ENCODE measurements around the gene PHLDB2.

PHLDB2 gene

DNA sequence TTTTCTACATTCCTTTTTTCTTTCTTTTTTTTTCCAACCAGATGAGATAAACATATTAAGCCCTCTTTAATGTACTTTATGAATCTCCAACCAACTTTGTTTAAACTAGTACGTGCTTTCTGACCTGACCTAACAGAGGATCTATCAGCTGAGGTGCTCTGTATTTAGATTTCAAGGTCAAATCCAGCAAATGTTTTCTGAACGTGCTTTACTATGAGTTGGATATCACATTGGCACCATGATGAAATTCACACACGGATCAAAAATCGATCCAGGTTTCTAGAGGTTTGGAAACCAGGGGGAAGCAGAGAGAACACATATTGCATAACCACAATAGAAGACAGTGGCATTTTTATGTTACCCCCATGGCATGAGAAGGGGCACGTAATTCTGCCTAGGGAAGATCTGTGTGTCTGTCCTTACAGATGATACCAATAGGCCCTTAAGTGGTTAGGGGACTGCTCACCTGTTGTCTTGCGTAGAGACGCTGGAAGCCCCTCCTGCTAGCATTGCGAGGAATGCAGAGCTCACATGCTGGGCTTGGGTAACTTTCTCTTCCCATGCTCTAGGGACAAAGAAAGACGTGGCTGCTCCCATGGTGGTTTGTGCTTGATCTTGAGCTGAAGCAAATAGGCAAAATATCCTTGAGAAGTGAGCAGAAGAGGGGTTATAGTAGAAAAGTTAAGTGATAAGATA lies 60.5 kb downstream of the PHLDB2 start:
- no CpG with 5 or more reads among the region's 9 CpGs for WGBS (ENCODE audit: insufficient coverage, insufficient read length)
- Histone ChIP-seq H3K27me3 (ENCODE audit: control insufficient read depth, insufficient read depth, low read length) (peaks cover 13% of the 10 kb centered on the region; the same call in 1 of the 2 replicates), H3K27ac (ENCODE audit: low read length) (no peak overlapping the region), H3K9me3 (ENCODE audit: control insufficient read depth, insufficient read depth, low read length) (no peaks in the 10 kb centered on the region), H3K4me1 (ENCODE audit: control insufficient read depth, insufficient read depth, low read length) (no peaks in the 10 kb centered on the region; the same call in 1 of the 2 replicates), H3K4me3 (ENCODE audit: low read length) (no peak overlapping the region), H3K36me3 (ENCODE audit: control insufficient read depth, insufficient read depth, low read length) (no peaks in the 10 kb centered on the region)
- no peak for DNase-seq (ENCODE audit: low read depth, low spot score)

DNA sequence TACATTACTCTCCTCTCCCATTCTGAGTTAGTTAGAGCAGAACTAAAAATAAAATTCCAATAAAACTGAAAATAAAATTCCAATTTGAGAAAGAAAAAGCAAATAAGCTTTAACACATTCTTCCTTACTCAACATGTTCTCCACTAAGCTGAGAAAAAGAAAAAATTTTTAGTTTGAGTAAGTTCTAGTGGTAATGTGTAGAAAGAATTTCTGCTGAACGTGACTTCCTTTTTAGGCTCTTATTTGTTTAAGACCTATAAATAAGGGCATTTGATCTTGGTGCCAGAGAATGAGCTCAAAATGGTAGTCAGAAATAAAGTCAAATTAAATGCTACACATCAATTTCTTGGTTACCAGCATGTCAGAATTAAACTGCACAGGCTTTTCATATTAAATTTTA lies 62.1 kb downstream of the PHLDB2 start:
- H3K36me3 ChIP-seq (ENCODE audit: control insufficient read depth, insufficient read depth, low read length) = no peaks in the 10 kb centered on the region
- no CpG with 5 or more reads among the region's 1 CpG for WGBS (ENCODE audit: insufficient coverage, insufficient read length)
- H3K4me1 ChIP-seq (ENCODE audit: control insufficient read depth, insufficient read depth, low read length) = no peaks in the 10 kb centered on the region
- no peaks in the 10 kb centered on the region for H3K9me3 ChIP-seq (ENCODE audit: control insufficient read depth, insufficient read depth, low read length)
- H3K27ac ChIP-seq (ENCODE audit: low read length) = no peak overlapping the region
- no peak for DNase-seq (ENCODE audit: low read depth, low spot score)
- H3K4me3 ChIP-seq (ENCODE audit: low read length) = no peak overlapping the region
- peaks cover 13% of the 10 kb centered on the region; the same call in 1 of the 2 replicates for H3K27me3 ChIP-seq (ENCODE audit: control insufficient read depth, insufficient read depth, low read length)

DNA sequence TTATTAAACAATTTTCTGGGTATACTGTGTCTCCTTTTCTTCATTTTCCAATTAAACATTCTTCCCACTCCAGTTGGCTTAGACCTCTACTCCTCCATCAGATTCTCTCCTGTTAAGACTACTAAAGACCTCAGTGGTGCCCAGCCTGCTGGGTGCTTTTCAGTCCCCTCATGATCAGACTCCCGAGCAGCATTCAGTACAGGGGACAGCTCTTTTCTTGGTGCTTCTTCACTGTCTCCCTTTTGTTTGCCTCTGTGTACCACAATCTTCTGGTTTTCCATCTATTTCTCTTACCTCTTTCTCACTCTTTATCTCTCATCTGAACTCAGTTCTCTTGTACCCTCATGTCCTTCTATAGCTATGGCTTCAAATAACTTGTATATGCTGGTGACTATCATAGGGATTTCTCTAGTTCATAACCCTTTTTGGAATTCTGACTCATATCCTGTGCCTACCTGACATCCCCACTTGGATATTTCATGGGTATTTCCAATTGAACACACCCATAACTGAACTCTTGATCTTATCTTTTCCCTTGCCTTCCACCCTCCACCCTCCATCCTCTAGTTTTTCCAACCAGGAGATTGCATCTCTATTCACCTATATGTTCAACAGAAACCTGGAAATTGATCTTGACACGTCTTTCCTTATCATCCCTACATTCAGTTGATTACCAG lies 64.2 kb downstream of the PHLDB2 start:
- H3K4me3 ChIP-seq (ENCODE audit: low read length) = no peak overlapping the region
- H3K27me3 ChIP-seq (ENCODE audit: control insufficient read depth, insufficient read depth, low read length) = peaks cover 11% of the 10 kb centered on the region; the same call in 1 of the 2 replicates
- H3K4me1 ChIP-seq (ENCODE audit: control insufficient read depth, insufficient read depth, low read length) = no peaks in the 10 kb centered on the region
- H3K36me3 ChIP-seq (ENCODE audit: control insufficient read depth, insufficient read depth, low read length) = no peaks in the 10 kb centered on the region
- whole genome bisulfite sequencing (ENCODE audit: insufficient coverage, insufficient read length) = no CpG with 5 or more reads among the region's 2 CpGs
- no peak overlapping the region for H3K27ac ChIP-seq (ENCODE audit: low read length)
- DNase-seq (ENCODE audit: low read depth, low spot score) = no peak
- H3K9me3 ChIP-seq (ENCODE audit: control insufficient read depth, insufficient read depth, low read length) = no peaks in the 10 kb centered on the region

DNA sequence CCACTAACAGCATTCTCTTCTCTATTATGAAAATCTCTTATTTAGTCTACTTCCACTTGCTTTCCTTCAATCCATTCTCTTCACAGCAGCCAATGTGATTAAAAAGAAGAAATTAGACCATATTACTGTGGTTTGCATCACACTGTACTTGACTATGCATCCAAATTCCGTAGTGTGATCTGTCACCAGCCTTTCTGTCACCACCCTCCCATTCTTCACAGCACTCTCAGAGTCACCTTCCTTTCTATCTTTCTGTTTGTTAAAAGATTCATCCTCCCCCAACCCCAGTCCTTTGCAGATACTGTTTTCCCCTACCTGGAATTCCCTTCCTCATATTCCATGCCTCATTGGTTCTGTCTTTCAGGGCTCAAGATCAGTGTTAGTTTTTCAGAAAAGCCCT lies 64.7 kb downstream of the PHLDB2 start:
- Histone ChIP-seq H3K4me1 (ENCODE audit: control insufficient read depth, insufficient read depth, low read length) (no peaks in the 10 kb centered on the region), H3K36me3 (ENCODE audit: control insufficient read depth, insufficient read depth, low read length) (no peaks in the 10 kb centered on the region), H3K27ac (ENCODE audit: low read length) (no peak overlapping the region), H3K4me3 (ENCODE audit: low read length) (no peak overlapping the region), H3K9me3 (ENCODE audit: control insufficient read depth, insufficient read depth, low read length) (no peaks in the 10 kb centered on the region), H3K27me3 (ENCODE audit: control insufficient read depth, insufficient read depth, low read length) (peaks cover 6% of the 10 kb centered on the region; the same call in 1 of the 2 replicates)
- no peak for DNase-seq (ENCODE audit: low read depth, low spot score)
- whole genome bisulfite sequencing (ENCODE audit: insufficient coverage, insufficient read length) = no CpG with 5 or more reads among the region's 1 CpG

DNA sequence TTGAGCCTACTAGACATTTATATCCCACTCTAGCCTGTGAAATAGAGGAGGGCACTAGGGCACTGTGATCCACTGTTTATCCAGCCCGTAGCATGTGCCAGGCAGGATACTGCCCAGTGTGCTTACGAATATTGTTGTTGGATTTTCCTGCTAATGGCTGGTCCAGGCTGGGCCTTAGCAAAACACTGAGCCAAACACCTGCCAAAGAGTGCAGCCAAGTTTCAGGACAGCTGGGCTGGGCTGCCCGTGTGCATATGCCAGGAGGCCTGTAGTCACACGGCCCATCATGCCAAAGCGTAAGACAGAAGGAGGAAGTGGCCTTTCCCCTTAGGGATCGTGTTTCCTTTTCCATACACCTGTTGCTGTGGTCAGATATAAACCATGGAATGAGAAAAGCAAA lies 65.2 kb downstream of the PHLDB2 start:
- no peak overlapping the region for H3K4me3 ChIP-seq (ENCODE audit: low read length)
- no peaks in the 10 kb centered on the region for H3K9me3 ChIP-seq (ENCODE audit: control insufficient read depth, insufficient read depth, low read length)
- no peak for DNase-seq (ENCODE audit: low read depth, low spot score)
- no peaks in the 10 kb centered on the region for H3K4me1 ChIP-seq (ENCODE audit: control insufficient read depth, insufficient read depth, low read length)
- no peaks in the 10 kb centered on the region for H3K36me3 ChIP-seq (ENCODE audit: control insufficient read depth, insufficient read depth, low read length)
- no peak overlapping the region for H3K27ac ChIP-seq (ENCODE audit: low read length)
- H3K27me3 ChIP-seq (ENCODE audit: control insufficient read depth, insufficient read depth, low read length) = peaks cover 5% of the 10 kb centered on the region; the same call in 1 of the 2 replicates
- WGBS (ENCODE audit: insufficient coverage, insufficient read length) = no CpG with 5 or more reads among the region's 6 CpGs

DNA sequence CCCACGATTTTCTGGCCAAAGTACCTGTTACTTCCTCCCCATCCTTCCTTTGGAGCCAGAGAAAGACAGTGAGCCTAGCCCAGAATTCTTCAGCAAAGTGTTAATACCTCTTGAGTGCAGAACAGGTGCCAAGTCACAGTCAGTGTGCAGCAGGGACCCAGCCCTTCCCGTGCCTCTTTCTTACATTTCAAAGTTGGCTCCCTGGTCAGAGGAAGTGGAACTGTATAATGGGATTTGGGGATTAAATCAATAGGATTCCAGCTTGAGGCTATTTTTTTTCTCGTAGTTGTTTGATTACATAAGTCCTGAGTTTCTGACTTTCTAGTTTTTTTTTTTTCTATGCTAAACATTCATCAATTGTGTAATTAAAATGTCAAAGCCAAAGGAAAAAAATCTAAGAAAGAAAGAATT lies 67.2 kb downstream of the PHLDB2 start:
- Histone ChIP-seq H3K4me1 (ENCODE audit: control insufficient read depth, insufficient read depth, low read length) (no peaks in the 10 kb centered on the region), H3K9me3 (ENCODE audit: control insufficient read depth, insufficient read depth, low read length) (no peaks in the 10 kb centered on the region), H3K36me3 (ENCODE audit: control insufficient read depth, insufficient read depth, low read length) (no peaks in the 10 kb centered on the region), H3K27me3 (ENCODE audit: control insufficient read depth, insufficient read depth, low read length) (no peaks in the 10 kb centered on the region), H3K4me3 (ENCODE audit: low read length) (no peak overlapping the region), H3K27ac (ENCODE audit: low read length) (no peak overlapping the region)
- no peak for DNase-seq (ENCODE audit: low read depth, low spot score)
- WGBS (ENCODE audit: insufficient coverage, insufficient read length) = no CpG with 5 or more reads among the region's 3 CpGs

DNA sequence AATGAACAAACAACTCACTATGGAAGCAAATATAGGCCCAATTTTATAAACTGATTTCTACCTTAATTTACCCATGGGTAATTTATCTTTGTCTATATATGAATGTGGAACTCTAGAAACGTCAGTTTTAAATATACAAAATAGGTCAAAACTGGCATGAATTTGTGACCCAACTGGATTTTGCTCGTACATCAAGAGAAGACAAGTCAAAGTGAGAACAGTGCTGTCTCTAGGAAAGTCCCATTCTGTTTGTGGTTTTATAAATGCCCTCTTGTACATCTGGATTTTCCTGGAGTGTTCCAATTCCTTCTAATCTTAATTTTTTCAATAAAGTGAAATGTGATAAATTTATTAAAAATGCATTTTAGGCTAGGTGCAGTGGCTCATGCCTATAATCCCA lies 69.5 kb downstream of the PHLDB2 start:
- Histone ChIP-seq H3K36me3 (ENCODE audit: control insufficient read depth, insufficient read depth, low read length) (no peaks in the 10 kb centered on the region), H3K27ac (ENCODE audit: low read length) (no peak overlapping the region)

DNA sequence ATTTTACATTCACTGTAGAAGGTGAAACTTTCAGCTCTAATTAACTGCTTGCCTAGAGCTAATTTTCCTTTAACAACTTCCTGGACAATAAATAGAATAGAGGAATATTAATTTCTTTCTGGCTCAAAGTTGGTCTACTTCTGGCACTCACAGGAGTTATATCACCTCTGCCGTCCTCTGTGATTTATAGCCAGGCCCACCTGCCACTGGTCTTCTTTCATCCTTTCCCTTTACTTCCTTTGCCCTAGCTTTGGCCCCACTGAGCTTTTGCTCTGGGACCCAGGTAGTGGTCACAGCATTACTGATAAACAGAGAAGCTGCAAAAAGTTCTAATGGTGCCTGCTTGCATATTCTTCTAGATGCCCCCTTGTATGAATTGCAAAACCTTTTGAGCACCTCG lies 70.4 kb downstream of the PHLDB2 start:
- no peaks in the 10 kb centered on the region for H3K9me3 ChIP-seq (ENCODE audit: control insufficient read depth, insufficient read depth, low read length)
- H3K36me3 ChIP-seq (ENCODE audit: control insufficient read depth, insufficient read depth, low read length) = no peaks in the 10 kb centered on the region
- WGBS (ENCODE audit: insufficient coverage, insufficient read length) = no CpG with 5 or more reads among the region's 2 CpGs
- no peak overlapping the region for H3K4me3 ChIP-seq (ENCODE audit: low read length)
- no peaks in the 10 kb centered on the region for H3K4me1 ChIP-seq (ENCODE audit: control insufficient read depth, insufficient read depth, low read length)
- H3K27me3 ChIP-seq (ENCODE audit: control insufficient read depth, insufficient read depth, low read length) = no peaks in the 10 kb centered on the region
- DNase-seq (ENCODE audit: low read depth, low spot score) = no peak
- no peak overlapping the region for H3K27ac ChIP-seq (ENCODE audit: low read length)

More for the DNA sequence above, 69.5 kb downstream of the PHLDB2 start:
- no peak for DNase-seq (ENCODE audit: low read depth, low spot score)
- no peaks in the 10 kb centered on the region for H3K4me1 ChIP-seq (ENCODE audit: control insufficient read depth, insufficient read depth, low read length)
- H3K4me3 ChIP-seq (ENCODE audit: low read length) = no peak overlapping the region
- no peaks in the 10 kb centered on the region for H3K27me3 ChIP-seq (ENCODE audit: control insufficient read depth, insufficient read depth, low read length)
- WGBS (ENCODE audit: insufficient coverage, insufficient read length) = no CpG with 5 or more reads among the region's 2 CpGs
- H3K9me3 ChIP-seq (ENCODE audit: control insufficient read depth, insufficient read depth, low read length) = no peaks in the 10 kb centered on the region

DNA sequence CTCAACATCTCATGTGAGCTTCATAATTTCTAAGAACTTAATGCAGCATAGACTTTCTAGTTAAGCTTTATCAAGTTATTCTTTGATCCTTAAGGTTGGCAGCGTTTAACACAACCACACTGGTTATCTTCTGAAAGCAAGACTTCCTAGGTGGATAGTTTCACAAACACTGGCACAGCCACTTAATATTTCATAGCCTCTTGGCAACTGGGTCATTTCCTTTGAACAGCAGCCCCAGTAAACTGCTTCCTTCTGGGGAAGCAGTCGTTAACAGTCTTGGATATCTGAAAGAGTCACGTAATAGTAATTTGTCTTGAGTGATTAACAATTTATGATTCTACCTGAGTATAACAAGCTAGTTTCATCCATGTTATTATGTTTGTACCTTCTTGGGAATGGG lies 73.9 kb downstream of the PHLDB2 start:
- Histone ChIP-seq H3K4me3 (ENCODE audit: low read length) (no peak overlapping the region), H3K9me3 (ENCODE audit: control insufficient read depth, insufficient read depth, low read length) (no peaks in the 10 kb centered on the region), H3K27ac (ENCODE audit: low read length) (no peak overlapping the region), H3K27me3 (ENCODE audit: control insufficient read depth, insufficient read depth, low read length) (no peaks in the 10 kb centered on the region), H3K36me3 (ENCODE audit: control insufficient read depth, insufficient read depth, low read length) (no peaks in the 10 kb centered on the region), H3K4me1 (ENCODE audit: control insufficient read depth, insufficient read depth, low read length) (no peaks in the 10 kb centered on the region)
- no CpG with 5 or more reads among the region's 3 CpGs for WGBS (ENCODE audit: insufficient coverage, insufficient read length)
- no peak for DNase-seq (ENCODE audit: low read depth, low spot score)

DNA sequence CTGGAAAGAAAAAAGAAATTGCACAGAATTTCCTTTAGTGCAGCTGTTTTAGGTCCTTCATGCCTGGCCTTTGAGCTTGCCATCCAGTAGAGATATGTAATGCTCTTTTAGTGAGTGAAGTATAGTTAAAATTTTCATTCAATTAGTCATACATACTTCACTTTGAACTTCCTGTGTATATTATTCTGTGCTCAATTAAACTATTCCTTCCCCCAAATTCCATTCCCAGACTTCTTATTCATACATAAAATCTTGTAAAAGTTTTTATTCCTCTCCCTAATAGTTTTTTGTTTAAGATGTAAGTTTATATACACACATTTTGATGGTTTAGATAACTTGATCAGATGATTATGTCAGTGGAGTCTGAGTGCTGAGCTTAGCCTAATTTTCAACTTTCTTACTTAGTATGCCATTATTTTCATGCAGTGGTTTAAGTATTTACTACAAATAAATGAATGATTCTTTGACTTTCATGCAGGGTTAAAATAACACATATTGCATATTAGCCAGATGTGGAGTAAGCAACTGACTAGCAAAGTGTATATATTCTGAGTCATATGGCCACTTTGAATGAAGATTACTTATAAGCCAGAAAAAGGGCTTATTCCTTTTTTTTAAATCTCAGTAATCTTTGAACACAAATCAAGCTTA lies 77.3 kb downstream of the PHLDB2 start:
- no peak overlapping the region for H3K4me3 ChIP-seq (ENCODE audit: low read length)
- no peaks in the 10 kb centered on the region for H3K9me3 ChIP-seq (ENCODE audit: control insufficient read depth, insufficient read depth, low read length)
- no peaks in the 10 kb centered on the region for H3K4me1 ChIP-seq (ENCODE audit: control insufficient read depth, insufficient read depth, low read length)
- no peaks in the 10 kb centered on the region for H3K36me3 ChIP-seq (ENCODE audit: control insufficient read depth, insufficient read depth, low read length)
- no peaks in the 10 kb centered on the region for H3K27me3 ChIP-seq (ENCODE audit: control insufficient read depth, insufficient read depth, low read length)
- no peak overlapping the region for H3K27ac ChIP-seq (ENCODE audit: low read length)
- DNase-seq (ENCODE audit: low read depth, low spot score) = no peak
